GM12873 (cell line): ENCODE data around the gene STX16.
A peak's percentile ranks its signal among the peaks of the same experiment; 100 is the strongest.

ENCODE experiments used
- CTCF ChIP-seq: IDR thresholded peaks from 2 replicates; pipeline ENCODE4 v1.5.1; 2012; ENCODE audit warnings: low read depth, mild to moderate bottlenecking, moderate library complexity, low read length, control low read depth; ENCODE audit not compliant: insufficient read depth; ENCODE audit errors: missing control alignments

STX16 gene

GRCh38 chr20:58647162-58647795, 3.8 kb upstream of the STX16 start:
- TF ChIP-seq CTCF: peak; percentile 27

- TF ChIP-seq CTCF: no peak
Measured at GRCh38 chr20:58647796-58648501, 3.1 kb upstream of the STX16 start.

- no peak for TF ChIP-seq CTCF
Measured at GRCh38 chr20:58649288-58650180, 1.5 kb upstream of the STX16 start.

GRCh38 chr20:58650181-58650775, 805 bp upstream of the STX16 start:
- TF ChIP-seq CTCF: no peak

GRCh38 chr20:58651559-58651945, 469 bp downstream of the STX16 start:
- no peak for TF ChIP-seq CTCF

- peak; percentile 6 for TF ChIP-seq CTCF
Measured at GRCh38 chr20:58651946-58652605, 993 bp downstream of the STX16 start.
